PFSK-1 (cell line): Measurements from ENCODE around the gene OR9A4.

Source experiments
- FOXP2 ChIP-seq: optimal IDR thresholded peaks from 2 replicates; pipeline ENCODE3; 2011; ENCODE audit warnings: borderline replicate concordance, control low read depth, inconsistent platforms; ENCODE audit not compliant: insufficient read depth; ENCODE audit errors: extremely low read length, extremely low read depth
- POLR2AphosphoS5 ChIP-seq: IDR thresholded peaks from 2 replicates; pipeline ENCODE4 v1.6.1; 2012; ENCODE audit warnings: low read depth, mild to moderate bottlenecking, control low read depth, low read length, moderate library complexity
- SIN3A ChIP-seq: IDR thresholded peaks from 2 replicates; pipeline ENCODE4 v1.6.1; 2012; ENCODE audit warnings: mild to moderate bottlenecking, low read length, moderate library complexity, borderline replicate concordance; ENCODE audit not compliant: insufficient read depth
- TAF1 ChIP-seq: IDR thresholded peaks from 2 replicates; pipeline ENCODE4 v1.6.1; 2012; ENCODE audit warnings: low read length, control low read depth, borderline replicate concordance; ENCODE audit not compliant: insufficient read depth
- TF ChIP-seq, protein P1 (sequence below), 2 experiments: IDR thresholded peaks; 2 replicates each; pipeline versions ENCODE4 v1.6.1 to v1.8.0; 2011 to 2012; ENCODE audit warnings: low read depth in 2 of 2, low read length in 2 of 2, control low read depth in 1 of 2, inconsistent platforms in 1 of 2, mild to moderate bottlenecking in 1 of 2, moderate library complexity in 1 of 2; ENCODE audit not compliant: insufficient read depth in 1 of 2

OR9A4 gene

DNA sequence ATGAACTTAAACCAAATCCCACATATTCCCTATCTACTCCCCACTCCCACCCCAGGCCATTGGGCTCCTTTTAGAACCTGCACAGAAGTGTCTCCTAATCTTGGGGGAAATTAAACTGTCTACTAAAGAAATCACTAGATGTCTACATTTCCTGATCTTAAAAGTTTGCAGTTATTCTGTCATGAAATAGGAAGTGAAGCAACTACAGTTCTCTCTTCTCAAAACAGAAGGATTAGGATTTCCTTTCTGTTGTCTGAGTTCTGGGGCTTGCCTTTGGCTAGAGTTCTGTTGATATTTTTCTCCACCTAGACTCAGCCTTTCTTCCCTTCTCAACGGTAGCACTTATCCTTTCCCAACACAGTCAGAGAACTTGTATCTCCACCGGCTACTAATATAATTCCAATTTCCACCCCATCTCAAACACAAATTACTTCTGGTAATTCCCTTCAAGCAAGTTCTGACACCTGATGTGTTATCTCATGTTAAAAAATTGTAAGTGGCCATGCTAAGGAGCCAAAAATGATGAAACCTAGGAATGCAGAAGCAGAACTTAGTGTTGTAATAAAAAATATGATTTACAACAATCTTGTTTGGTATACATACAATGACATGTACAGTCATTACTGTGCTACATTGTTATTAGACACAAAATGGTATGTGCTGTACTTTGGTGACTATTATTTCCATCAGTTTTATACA lies 12.1 kb downstream of the OR9A4 start:
- TF ChIP-seq, protein P1, sequence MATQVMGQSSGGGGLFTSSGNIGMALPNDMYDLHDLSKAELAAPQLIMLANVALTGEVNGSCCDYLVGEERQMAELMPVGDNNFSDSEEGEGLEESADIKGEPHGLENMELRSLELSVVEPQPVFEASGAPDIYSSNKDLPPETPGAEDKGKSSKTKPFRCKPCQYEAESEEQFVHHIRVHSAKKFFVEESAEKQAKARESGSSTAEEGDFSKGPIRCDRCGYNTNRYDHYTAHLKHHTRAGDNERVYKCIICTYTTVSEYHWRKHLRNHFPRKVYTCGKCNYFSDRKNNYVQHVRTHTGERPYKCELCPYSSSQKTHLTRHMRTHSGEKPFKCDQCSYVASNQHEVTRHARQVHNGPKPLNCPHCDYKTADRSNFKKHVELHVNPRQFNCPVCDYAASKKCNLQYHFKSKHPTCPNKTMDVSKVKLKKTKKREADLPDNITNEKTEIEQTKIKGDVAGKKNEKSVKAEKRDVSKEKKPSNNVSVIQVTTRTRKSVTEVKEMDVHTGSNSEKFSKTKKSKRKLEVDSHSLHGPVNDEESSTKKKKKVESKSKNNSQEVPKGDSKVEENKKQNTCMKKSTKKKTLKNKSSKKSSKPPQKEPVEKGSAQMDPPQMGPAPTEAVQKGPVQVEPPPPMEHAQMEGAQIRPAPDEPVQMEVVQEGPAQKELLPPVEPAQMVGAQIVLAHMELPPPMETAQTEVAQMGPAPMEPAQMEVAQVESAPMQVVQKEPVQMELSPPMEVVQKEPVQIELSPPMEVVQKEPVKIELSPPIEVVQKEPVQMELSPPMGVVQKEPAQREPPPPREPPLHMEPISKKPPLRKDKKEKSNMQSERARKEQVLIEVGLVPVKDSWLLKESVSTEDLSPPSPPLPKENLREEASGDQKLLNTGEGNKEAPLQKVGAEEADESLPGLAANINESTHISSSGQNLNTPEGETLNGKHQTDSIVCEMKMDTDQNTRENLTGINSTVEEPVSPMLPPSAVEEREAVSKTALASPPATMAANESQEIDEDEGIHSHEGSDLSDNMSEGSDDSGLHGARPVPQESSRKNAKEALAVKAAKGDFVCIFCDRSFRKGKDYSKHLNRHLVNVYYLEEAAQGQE (IDR thresholded peaks at IDR 0.05; ENCODE audit: insufficient read depth in 1 of 2, low read depth in 2 of 2, low read length in 2 of 2) = no peak
- TF ChIP-seq TAF1 (no peak), FOXP2 (no peak), SIN3A (no peak), POLR2AphosphoS5 (no peak)

GRCh38 chr7:141928845-141929195 lies 12.6 kb downstream of the OR9A4 start:
- TF ChIP-seq TAF1 (no peak), POLR2AphosphoS5 (no peak), FOXP2 (no peak), SIN3A (no peak)
- TF ChIP-seq, protein P1 (IDR thresholded peaks at IDR 0.05; ENCODE audit: insufficient read depth in 1 of 2, low read depth in 2 of 2, low read length in 2 of 2) = no peak

GRCh38 chr7:141930211-141930610 lies 14.0 kb downstream of the OR9A4 start:
- TF ChIP-seq POLR2AphosphoS5 (no peak), TAF1 (no peak), FOXP2 (no peak)

- TF ChIP-seq FOXP2 (no peak), SIN3A (no peak), POLR2AphosphoS5 (no peak)
- TF ChIP-seq, protein P1 (IDR thresholded peaks at IDR 0.05; ENCODE audit: insufficient read depth in 1 of 2, low read depth in 2 of 2, low read length in 2 of 2) = no peak
Measured at GRCh38 chr7:141941075-141941474, 24.9 kb downstream of the OR9A4 start.

DNA sequence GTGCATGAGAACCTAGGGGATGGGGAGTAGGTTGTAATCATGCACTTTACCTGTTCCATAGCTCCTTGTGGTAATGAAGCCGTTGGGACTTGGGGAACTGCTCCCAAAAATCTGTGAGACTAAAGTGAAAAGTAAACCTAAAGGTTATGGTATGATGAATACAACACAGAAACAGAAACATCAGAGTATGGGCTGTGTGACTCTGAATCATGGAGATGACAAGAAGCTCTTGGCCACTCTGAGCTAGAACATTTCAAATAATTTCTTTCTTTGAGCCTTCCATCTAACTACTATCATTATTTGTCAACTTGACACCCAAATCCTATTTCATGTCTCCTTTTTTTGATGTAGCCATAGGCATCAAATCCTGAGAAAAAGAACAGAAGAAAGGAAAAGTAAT lies 27.6 kb downstream of the OR9A4 start:
- TF ChIP-seq FOXP2 = no peak
- TF ChIP-seq POLR2AphosphoS5 = no peak
- TF ChIP-seq TAF1 = no peak
- TF ChIP-seq, protein P1 (IDR thresholded peaks at IDR 0.05; ENCODE audit: insufficient read depth in 1 of 2, low read depth in 2 of 2, low read length in 2 of 2) = no peak
- TF ChIP-seq SIN3A = no peak
